Breast epithelium (tissue), 4 donors: ENCODE data around the gene SLC25A45. TPM values are rescaled to one million over a fixed set of nuclear protein-coding genes. Genes with fewer than 3 reads are reported as not detected.

Experiments
- DNase-seq, 2 donors: peaks; one replicate each; pipeline ENCODE4 v3.0.0-alpha.2; 2019; ENCODE audit warnings: low spot score in 2 of 2
- H3K27ac ChIP-seq, 2 donors: fragments of 200-600 bp; sonication (generic) in 1 of 2; one replicate each; pipeline ENCODE4 v1.5.1; 2016 to 2019; ENCODE audit warnings: mild to moderate bottlenecking in 1 of 2
- H3K27me3 ChIP-seq, 2 donors: fragments of 200-600 bp; sonication (generic) in 1 of 2; one replicate each; pipeline versions ENCODE4 v1.5.1 to v1.6.0; 2017 to 2019; ENCODE audit warnings: control low read depth in 1 of 2, mild to moderate bottlenecking in 1 of 2
- H3K36me3 ChIP-seq: fragments of 200-600 bp; one replicate; pipeline ENCODE4 v1.5.1; 2019
- H3K4me1 ChIP-seq, 2 donors: fragments of 200-600 bp; sonication (generic); one replicate each; pipeline ENCODE4 v1.5.1; 2016 to 2019; ENCODE audit warnings: control low read depth in 1 of 2
- H3K4me3 ChIP-seq, 3 donors: fragments of 200-600 bp; sonication (generic); 1 replicate in 2 of 3; 2 replicates in 1 of 3; pipeline ENCODE4 v1.5.1; 2016 to 2019; ENCODE audit warnings: mild to moderate bottlenecking in 3 of 3, moderate library complexity in 2 of 3
- H3K9me3 ChIP-seq, 2 donors: fragments of 200-600 bp; sonication (generic) in 1 of 2; one replicate each; pipeline ENCODE4 v1.5.1; 2016 to 2019; ENCODE audit warnings: control low read depth in 1 of 2
- CTCF ChIP-seq, 3 donors: fragments of 450-650 bp; IDR thresholded peaks; one replicate each; pipeline ENCODE4 v1.5.1; 2016 to 2017; ENCODE audit warnings: antibody characterized with exemption in 3 of 3, mild to moderate bottlenecking in 3 of 3, moderate library complexity in 3 of 3
- POLR2A ChIP-seq: fragments of 450-650 bp; IDR thresholded peaks from one replicate; pipeline ENCODE4 v1.6.1; 2016; ENCODE audit warnings: antibody characterized with exemption, mild to moderate bottlenecking, moderate library complexity
- POLR2AphosphoS5 ChIP-seq, 3 donors: sonication (generic); formaldehyde crosslinking; IDR thresholded peaks; one replicate each; pipeline ENCODE4 v1.6.1; 2017; ENCODE audit warnings: antibody characterized with exemption in 3 of 3
- intact Hi-C: fragments of 100-400 bp; cut with DNase I; formaldehyde crosslinking; loops from one replicate; pipeline ENCODE4 v1.15.1; 2023; ENCODE audit warnings: low total_unique reads
- total RNA-seq, 3 donors: library from RNA; depleted of rRNA; stranded (reverse); fragments of >200 nt; gene quantifications; one replicate each; pipeline ENCODE4 v1.1.0, GENCODE V29; 2016

The SLC25A45 gene
- total RNA-seq, 3 donors from 2014 or later = 5.4 to 9.1 (median 6.6) TPM

GRCh38 chr11:65366340-65366773 is 16.1 kb downstream of the SLC25A45 start:
- Histone ChIP-seq H3K4me3 (no peak overlapping the region), H3K27me3 (no peaks in the 10 kb centered on the region), H3K27ac (no peak overlapping the region), H3K4me1 (no peaks in the 10 kb centered on the region), H3K36me3 (no peaks in the 10 kb centered on the region), H3K9me3 (no peaks in the 10 kb centered on the region)
- no peak for TF ChIP-seq POLR2A
- TF ChIP-seq CTCF (IDR thresholded peaks at IDR 0.05) = peak; percentile 80 to 95 (median 88)
- peak in 1 of 3 donors; percentile 41 for TF ChIP-seq POLR2AphosphoS5 (IDR thresholded peaks at IDR 0.05)
- intact Hi-C loops = no loop called here
- DNase-seq = peak in 1 of 2 donors; percentile 41

GRCh38 chr11:65363770-65364169 is 18.7 kb downstream of the SLC25A45 start:
- Histone ChIP-seq H3K27me3 (no peaks in the 10 kb centered on the region), H3K4me3 (no peak overlapping the region), H3K36me3 (no peaks in the 10 kb centered on the region), H3K27ac (no peak overlapping the region), H3K4me1 (no peaks in the 10 kb centered on the region), H3K9me3 (no peaks in the 10 kb centered on the region)
- DNase-seq = no peak
- TF ChIP-seq POLR2A (no peak), POLR2AphosphoS5 (IDR thresholded peaks at IDR 0.05) (no peak), CTCF (IDR thresholded peaks at IDR 0.05) (no peak)
- intact Hi-C loops = no loop called here

- Histone ChIP-seq H3K9me3 (no peaks in the 10 kb centered on the region), H3K4me3 (no peak overlapping the region), H3K4me1 (no peaks in the 10 kb centered on the region), H3K27me3 (no peaks in the 10 kb centered on the region), H3K36me3 (no peaks in the 10 kb centered on the region), H3K27ac (no peak overlapping the region)
- intact Hi-C loops = no loop called here
- no peak for DNase-seq
- no peak for TF ChIP-seq POLR2A
- no peak for TF ChIP-seq POLR2AphosphoS5 (IDR thresholded peaks at IDR 0.05)
- TF ChIP-seq CTCF (IDR thresholded peaks at IDR 0.05) = no peak
These were observed 19.5 kb downstream of the SLC25A45 start for GRCh38 chr11:65362966-65363365.

GRCh38 chr11:65362320-65362931 is 20.0 kb downstream of the SLC25A45 start:
- Histone ChIP-seq H3K4me1 (no peaks in the 10 kb centered on the region), H3K36me3 (no peaks in the 10 kb centered on the region), H3K27me3 (no peaks in the 10 kb centered on the region), H3K27ac (no peak overlapping the region), H3K4me3 (no peak overlapping the region), H3K9me3 (no peaks in the 10 kb centered on the region)
- intact Hi-C loops = no loop called here
- no peak for DNase-seq
- no peak for TF ChIP-seq POLR2A
- no peak for TF ChIP-seq POLR2AphosphoS5 (IDR thresholded peaks at IDR 0.05)
- TF ChIP-seq CTCF (IDR thresholded peaks at IDR 0.05) = no peak

GRCh38 chr11:65357856-65358356 is 24.5 kb downstream of the SLC25A45 start:
- intact Hi-C loops = no loop called here
- no peak overlapping the region for H3K27ac ChIP-seq
- H3K4me1 ChIP-seq = peaks cover 4 to 5% of the 10 kb centered on the region in 2 donors
- DNase-seq = no peak
- no peak for TF ChIP-seq CTCF (IDR thresholded peaks at IDR 0.05)
- TF ChIP-seq POLR2AphosphoS5 (IDR thresholded peaks at IDR 0.05) = no peak
- TF ChIP-seq POLR2A = no peak
- no peak overlapping the region for H3K4me3 ChIP-seq
- no peaks in the 10 kb centered on the region for H3K36me3 ChIP-seq
- H3K27me3 ChIP-seq = peaks cover 0 to 9% of the 10 kb centered on the region in 2 donors
- no peaks in the 10 kb centered on the region for H3K9me3 ChIP-seq
